Right lobe of liver (tissue), 6 donors: Measurements from ENCODE around the gene PNRC1. TPM values are rescaled to one million over a fixed set of nuclear protein-coding genes. Genes with fewer than 3 reads are reported as not detected.

Experiments
- ATAC-seq, 4 donors: fragments of 200-7000 bp; cut with Tn5 transposase; one replicate each; pipeline ENCODE4 v1.9.1; 2020; ENCODE audit warnings: mild to moderate bottlenecking in 4 of 4, moderate library complexity in 4 of 4
- DNase-seq, 3 donors: peaks; one replicate each; pipeline ENCODE4 v3.0.0-alpha.2; 2020
- H3K27ac ChIP-seq, 3 donors: fragments of 200-600 bp; one replicate each; pipeline ENCODE4 v1.8.0; 2022
- H3K27me3 ChIP-seq, 2 donors: fragments of 200-600 bp; one replicate each; pipeline ENCODE4 v1.8.0; 2022
- H3K36me3 ChIP-seq, 4 donors: fragments of 200-600 bp; sonication (generic) in 1 of 4; one replicate each; pipeline versions ENCODE4 v1.5.1 to v1.8.0; 2017 to 2022; ENCODE audit warnings: control low read depth in 1 of 4
- H3K4me1 ChIP-seq, 4 donors: fragments of 200-600 bp; sonication (generic) in 1 of 4; one replicate each; pipeline versions ENCODE4 v1.5.1 to v1.8.0; 2017 to 2022; ENCODE audit warnings: control low read depth in 1 of 4
- H3K4me3 ChIP-seq, 3 donors: fragments of 200-600 bp; one replicate each; pipeline ENCODE4 v1.8.0; 2022
- H3K9me3 ChIP-seq, 4 donors: fragments of 200-600 bp; sonication (generic) in 1 of 4; one replicate each; pipeline versions ENCODE4 v1.5.1 to v1.8.0; 2017 to 2022; ENCODE audit warnings: control low read depth in 1 of 4
- CTCF ChIP-seq, 4 donors: fragments of 200-600 bp in 3 of 4; fragments of 450-650 bp in 1 of 4; IDR thresholded peaks; one replicate each; pipeline versions ENCODE4 v1.5.1 to v1.8.0; 2016 to 2022; ENCODE audit warnings: antibody characterized with exemption in 4 of 4, mild to moderate bottlenecking in 2 of 4
- POLR2A ChIP-seq: fragments of 450-650 bp; IDR thresholded peaks from one replicate; pipeline ENCODE4 v1.6.1; 2017; ENCODE audit warnings: antibody characterized with exemption, mild to moderate bottlenecking
- WGBS: methylation state at CpG from one replicate; pipeline ENCODE4 v1.1.6; 2018; ENCODE audit warnings: low coverage, low lambda C conversion rate; ENCODE audit not compliant: insufficient coverage; ENCODE audit errors: missing lambda C conversion rate; 5-methylcytosine and 5-hydroxymethylcytosine counted together
- intact Hi-C, 2 donors: fragments of 100-400 bp; cut with DNase I; formaldehyde crosslinking; loops; one replicate each; pipeline versions ENCODE4 v1.11.2 to v1.14.1; 2022
- total RNA-seq, 6 experiments: library from RNA; depleted of rRNA in 2 of 6; stranded (reverse); fragments of >200 nt in 2 of 6; fragmentation: NEBNext Ultra II Directional in 3 of 6; extraction: Animal tissue kit (Norgen Biotek cat#: 25700) in 3 of 6; gene quantifications; one replicate each; pipeline versions ENCODE4 v1.1.0 to v1.2.4, GENCODE V29; 2016 to 2023
- donor health status: DM: no; HTN: yes; CAD: no.
- donor health status: DM: no; HTN: no; CAD: no.
- donor health status: DM: no; HTN: no; CAD: no.
- donor health status: DM: no; HTN: yes; CAD: no.
- donor health status: DM: no; HTN: yes; CAD: no.

The PNRC1 gene
- total RNA-seq, 6 experiments from 2014 or later = 55.4 to 182 (median 105) TPM

GRCh38 chr6:89047473-89047872 lies 33.1 kb upstream of the PNRC1 start:
- 52% methylated on average over 4 of the region's 4 CpGs for WGBS
- Histone ChIP-seq H3K4me1 (peaks cover 0 to 14% (median 6%) of the 10 kb centered on the region in 4 donors), H3K27me3 (no peaks in the 10 kb centered on the region), H3K27ac (no peak overlapping the region), H3K4me3 (no peak overlapping the region), H3K9me3 (no peaks in the 10 kb centered on the region), H3K36me3 (no peaks in the 10 kb centered on the region)
- intact Hi-C loops = no loop called here
- TF ChIP-seq POLR2A = no peak
- TF ChIP-seq CTCF (IDR thresholded peaks at IDR 0.05) = no peak
- ATAC-seq = peak in 1 of 4 donors; percentile 5
- DNase-seq = no peak

GRCh38 chr6:89048288-89048923 lies 32.1 kb upstream of the PNRC1 start:
- no peak for DNase-seq
- Histone ChIP-seq H3K4me3 (no peak overlapping the region), H3K9me3 (no peaks in the 10 kb centered on the region), H3K27me3 (no peaks in the 10 kb centered on the region), H3K36me3 (no peaks in the 10 kb centered on the region), H3K4me1 (peaks cover 0 to 14% (median 6%) of the 10 kb centered on the region in 4 donors), H3K27ac (no peak overlapping the region)
- WGBS = 78% methylated on average over 3 of the region's 3 CpGs
- intact Hi-C loops = no loop called here
- TF ChIP-seq CTCF (IDR thresholded peaks at IDR 0.05) (no peak), POLR2A (no peak)
- no peak for ATAC-seq

- intact Hi-C loops = no loop called here
- ATAC-seq = no peak
- H3K27me3 ChIP-seq = no peaks in the 10 kb centered on the region
- TF ChIP-seq POLR2A (no peak), CTCF (IDR thresholded peaks at IDR 0.05) (no peak)
- no peak overlapping the region for H3K27ac ChIP-seq
- no peaks in the 10 kb centered on the region for H3K9me3 ChIP-seq
- WGBS = 75% methylated on average over 1 of the region's 1 CpG
- peaks cover 0 to 14% (median 6%) of the 10 kb centered on the region in 4 donors for H3K4me1 ChIP-seq
- no peak for DNase-seq
- H3K4me3 ChIP-seq = no peak overlapping the region
- no peaks in the 10 kb centered on the region for H3K36me3 ChIP-seq
These were observed 31.6 kb upstream of the PNRC1 start for GRCh38 chr6:89048985-89049384.

- 23% methylated on average over 3 of the region's 3 CpGs for WGBS
- intact Hi-C loops = no loop called here
- Histone ChIP-seq H3K27me3 (no peaks in the 10 kb centered on the region), H3K9me3 (no peaks in the 10 kb centered on the region), H3K36me3 (no peaks in the 10 kb centered on the region), H3K4me3 (no peak overlapping the region), H3K4me1 (peaks cover 0 to 14% (median 6%) of the 10 kb centered on the region in 4 donors), H3K27ac (peak overlapping the region; percentile 49 to 77 (median 71))
- DNase-seq (peak in 2 of 3 donors; percentile 39 to 73), ATAC-seq (peak; percentile 90 to 96 (median 93))
- no peak for TF ChIP-seq CTCF (IDR thresholded peaks at IDR 0.05)
- TF ChIP-seq POLR2A = peak; percentile 52
These were observed 30.4 kb upstream of the PNRC1 start for GRCh38 chr6:89050155-89050554.
